ENCODE data around the gene AUTS2. TPM values are rescaled to one million over a fixed set of nuclear protein-coding genes. Genes with fewer than 3 reads are reported as not detected.

Gene AUTS2
- total and polyA plus RNA-seq, 4 donors = 4.9 to 24.4 (median 7.0) TPM

DNA sequence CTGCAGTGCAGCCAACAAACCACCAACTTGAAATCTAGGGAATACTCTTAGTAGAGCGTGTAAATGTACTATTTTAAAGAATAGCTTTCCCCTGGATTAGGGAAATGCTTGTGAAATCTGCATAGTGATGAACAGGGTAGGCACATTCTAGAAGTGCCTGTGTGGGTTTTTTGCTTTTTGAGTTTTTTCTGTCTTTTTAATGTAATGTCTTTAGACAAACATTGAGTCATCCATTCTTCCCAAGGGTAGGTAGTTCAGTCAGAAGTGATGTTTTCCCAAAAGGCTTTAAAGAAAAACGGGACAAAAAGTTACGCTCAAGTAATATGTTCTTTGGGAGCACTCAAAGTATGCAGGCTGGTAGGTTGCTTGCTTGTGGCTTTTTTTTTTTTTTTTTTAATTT lies 130.0 kb downstream of the AUTS2 start:
- peaks cover 0 to 4% (median 0%) of the 10 kb centered on the region in 4 donors for H3K9me3 ChIP-seq (ENCODE audit: control insufficient read depth in 4 of 4, low read length in 3 of 4)
- no peak overlapping the region for H3K27ac ChIP-seq (ENCODE audit: low read depth in 1 of 2, low read length in 2 of 2)
- DNase-seq (ENCODE audit: low spot score) = no peak
- TF ChIP-seq, protein P1, sequence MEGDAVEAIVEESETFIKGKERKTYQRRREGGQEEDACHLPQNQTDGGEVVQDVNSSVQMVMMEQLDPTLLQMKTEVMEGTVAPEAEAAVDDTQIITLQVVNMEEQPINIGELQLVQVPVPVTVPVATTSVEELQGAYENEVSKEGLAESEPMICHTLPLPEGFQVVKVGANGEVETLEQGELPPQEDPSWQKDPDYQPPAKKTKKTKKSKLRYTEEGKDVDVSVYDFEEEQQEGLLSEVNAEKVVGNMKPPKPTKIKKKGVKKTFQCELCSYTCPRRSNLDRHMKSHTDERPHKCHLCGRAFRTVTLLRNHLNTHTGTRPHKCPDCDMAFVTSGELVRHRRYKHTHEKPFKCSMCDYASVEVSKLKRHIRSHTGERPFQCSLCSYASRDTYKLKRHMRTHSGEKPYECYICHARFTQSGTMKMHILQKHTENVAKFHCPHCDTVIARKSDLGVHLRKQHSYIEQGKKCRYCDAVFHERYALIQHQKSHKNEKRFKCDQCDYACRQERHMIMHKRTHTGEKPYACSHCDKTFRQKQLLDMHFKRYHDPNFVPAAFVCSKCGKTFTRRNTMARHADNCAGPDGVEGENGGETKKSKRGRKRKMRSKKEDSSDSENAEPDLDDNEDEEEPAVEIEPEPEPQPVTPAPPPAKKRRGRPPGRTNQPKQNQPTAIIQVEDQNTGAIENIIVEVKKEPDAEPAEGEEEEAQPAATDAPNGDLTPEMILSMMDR (IDR thresholded peaks at IDR 0.05; ENCODE audit: low read depth, low read length, missing input control) = no peak
- TF ChIP-seq RAD21 (IDR thresholded peaks at IDR 0.05) (no peak), FOXA1 (IDR thresholded peaks at IDR 0.05) (no peak), RXRA (IDR thresholded peaks at IDR 0.05) (no peak), EGR1 (IDR thresholded peaks at IDR 0.05; ENCODE audit: low read depth in 2 of 2) (no peak), YY1 (IDR thresholded peaks at IDR 0.05) (no peak)
- 88% methylated on average over 3 of the region's 3 CpGs for WGBS
- H3K4me3 ChIP-seq (ENCODE audit: low read depth in 1 of 3, low read length in 3 of 3) = no peak overlapping the region
- H3K9ac ChIP-seq (ENCODE audit: low read depth in 1 of 2, low read length in 2 of 2) = no peak overlapping the region
- no peaks in the 10 kb centered on the region for H3K36me3 ChIP-seq (ENCODE audit: control insufficient read depth in 4 of 4, insufficient read depth in 3 of 4, low read depth in 1 of 4, low read length in 3 of 4)
- no peaks in the 10 kb centered on the region for H3K4me1 ChIP-seq (ENCODE audit: control insufficient read depth in 4 of 4, insufficient read depth in 4 of 4, low read length in 3 of 4)
- H3K27me3 ChIP-seq (ENCODE audit: control insufficient read depth in 4 of 4, insufficient read depth in 4 of 4, low read length in 3 of 4) = no peaks in the 10 kb centered on the region

DNA sequence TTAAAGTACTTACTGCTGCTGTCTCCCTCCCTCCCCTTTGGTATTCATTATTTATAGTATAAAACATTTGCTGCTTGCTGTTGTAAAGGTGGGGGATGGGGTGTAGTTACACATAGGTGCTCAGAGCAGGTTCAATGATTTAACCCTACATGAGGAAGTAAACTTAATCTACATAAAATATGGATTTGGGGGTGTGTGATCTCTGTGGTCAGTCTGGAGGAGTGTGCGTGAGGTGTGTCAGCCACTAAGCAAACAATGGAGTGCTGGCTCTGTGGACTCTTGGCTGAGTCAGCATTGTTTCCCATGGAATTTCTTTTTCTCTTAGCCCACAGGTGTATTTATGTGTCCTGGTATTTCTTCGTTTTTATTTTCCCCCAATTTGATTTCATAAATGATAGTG lies 133.9 kb downstream of the AUTS2 start:
- WGBS = 35% methylated on average over 2 of the region's 2 CpGs

More for the DNA sequence above, 133.9 kb downstream of the AUTS2 start:
- Histone ChIP-seq H3K4me1 (ENCODE audit: control insufficient read depth in 4 of 4, insufficient read depth in 4 of 4, low read length in 3 of 4) (no peaks in the 10 kb centered on the region), H3K4me3 (ENCODE audit: low read depth in 1 of 3, low read length in 3 of 3) (no peak overlapping the region), H3K9ac (ENCODE audit: low read depth in 1 of 2, low read length in 2 of 2) (no peak overlapping the region), H3K9me3 (ENCODE audit: control insufficient read depth in 4 of 4, low read length in 3 of 4) (no peaks in the 10 kb centered on the region), H3K27ac (ENCODE audit: low read depth in 1 of 2, low read length in 2 of 2) (no peak overlapping the region), H3K36me3 (ENCODE audit: control insufficient read depth in 4 of 4, insufficient read depth in 3 of 4, low read depth in 1 of 4, low read length in 3 of 4) (no peaks in the 10 kb centered on the region), H3K27me3 (ENCODE audit: control insufficient read depth in 4 of 4, insufficient read depth in 4 of 4, low read length in 3 of 4) (no peaks in the 10 kb centered on the region)
- no peak for TF ChIP-seq YY1 (IDR thresholded peaks at IDR 0.05)
- TF ChIP-seq SP1 (IDR thresholded peaks at IDR 0.05) = no peak
- TF ChIP-seq HNF4A (conservative IDR thresholded peaks at IDR 0.05) = no peak
- TF ChIP-seq, protein P2, sequence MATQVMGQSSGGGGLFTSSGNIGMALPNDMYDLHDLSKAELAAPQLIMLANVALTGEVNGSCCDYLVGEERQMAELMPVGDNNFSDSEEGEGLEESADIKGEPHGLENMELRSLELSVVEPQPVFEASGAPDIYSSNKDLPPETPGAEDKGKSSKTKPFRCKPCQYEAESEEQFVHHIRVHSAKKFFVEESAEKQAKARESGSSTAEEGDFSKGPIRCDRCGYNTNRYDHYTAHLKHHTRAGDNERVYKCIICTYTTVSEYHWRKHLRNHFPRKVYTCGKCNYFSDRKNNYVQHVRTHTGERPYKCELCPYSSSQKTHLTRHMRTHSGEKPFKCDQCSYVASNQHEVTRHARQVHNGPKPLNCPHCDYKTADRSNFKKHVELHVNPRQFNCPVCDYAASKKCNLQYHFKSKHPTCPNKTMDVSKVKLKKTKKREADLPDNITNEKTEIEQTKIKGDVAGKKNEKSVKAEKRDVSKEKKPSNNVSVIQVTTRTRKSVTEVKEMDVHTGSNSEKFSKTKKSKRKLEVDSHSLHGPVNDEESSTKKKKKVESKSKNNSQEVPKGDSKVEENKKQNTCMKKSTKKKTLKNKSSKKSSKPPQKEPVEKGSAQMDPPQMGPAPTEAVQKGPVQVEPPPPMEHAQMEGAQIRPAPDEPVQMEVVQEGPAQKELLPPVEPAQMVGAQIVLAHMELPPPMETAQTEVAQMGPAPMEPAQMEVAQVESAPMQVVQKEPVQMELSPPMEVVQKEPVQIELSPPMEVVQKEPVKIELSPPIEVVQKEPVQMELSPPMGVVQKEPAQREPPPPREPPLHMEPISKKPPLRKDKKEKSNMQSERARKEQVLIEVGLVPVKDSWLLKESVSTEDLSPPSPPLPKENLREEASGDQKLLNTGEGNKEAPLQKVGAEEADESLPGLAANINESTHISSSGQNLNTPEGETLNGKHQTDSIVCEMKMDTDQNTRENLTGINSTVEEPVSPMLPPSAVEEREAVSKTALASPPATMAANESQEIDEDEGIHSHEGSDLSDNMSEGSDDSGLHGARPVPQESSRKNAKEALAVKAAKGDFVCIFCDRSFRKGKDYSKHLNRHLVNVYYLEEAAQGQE (IDR thresholded peaks at IDR 0.05) = no peak
- TF ChIP-seq, protein P3, sequence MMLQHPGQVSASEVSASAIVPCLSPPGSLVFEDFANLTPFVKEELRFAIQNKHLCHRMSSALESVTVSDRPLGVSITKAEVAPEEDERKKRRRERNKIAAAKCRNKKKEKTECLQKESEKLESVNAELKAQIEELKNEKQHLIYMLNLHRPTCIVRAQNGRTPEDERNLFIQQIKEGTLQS (IDR thresholded peaks at IDR 0.05) = no peak
- TF ChIP-seq EGR1 (IDR thresholded peaks at IDR 0.05; ENCODE audit: low read depth in 2 of 2) = no peak
- TF ChIP-seq TAF1 (conservative IDR thresholded peaks at IDR 0.05) = no peak
- TF ChIP-seq GABPA (IDR thresholded peaks at IDR 0.05 in 1 of 2, conservative IDR thresholded peaks at IDR 0.05 in 1 of 2) = no peak
- TF ChIP-seq FOXA1 (IDR thresholded peaks at IDR 0.05) = no peak
- no peak for TF ChIP-seq NR2F2 (IDR thresholded peaks at IDR 0.05)
- no peak for TF ChIP-seq HNF4G (IDR thresholded peaks at IDR 0.05)
- TF ChIP-seq FOXA2 (IDR thresholded peaks at IDR 0.05) = no peak
- TF ChIP-seq, protein P1 (IDR thresholded peaks at IDR 0.05; ENCODE audit: low read depth, low read length, missing input control) = no peak
- TF ChIP-seq, protein P4, sequence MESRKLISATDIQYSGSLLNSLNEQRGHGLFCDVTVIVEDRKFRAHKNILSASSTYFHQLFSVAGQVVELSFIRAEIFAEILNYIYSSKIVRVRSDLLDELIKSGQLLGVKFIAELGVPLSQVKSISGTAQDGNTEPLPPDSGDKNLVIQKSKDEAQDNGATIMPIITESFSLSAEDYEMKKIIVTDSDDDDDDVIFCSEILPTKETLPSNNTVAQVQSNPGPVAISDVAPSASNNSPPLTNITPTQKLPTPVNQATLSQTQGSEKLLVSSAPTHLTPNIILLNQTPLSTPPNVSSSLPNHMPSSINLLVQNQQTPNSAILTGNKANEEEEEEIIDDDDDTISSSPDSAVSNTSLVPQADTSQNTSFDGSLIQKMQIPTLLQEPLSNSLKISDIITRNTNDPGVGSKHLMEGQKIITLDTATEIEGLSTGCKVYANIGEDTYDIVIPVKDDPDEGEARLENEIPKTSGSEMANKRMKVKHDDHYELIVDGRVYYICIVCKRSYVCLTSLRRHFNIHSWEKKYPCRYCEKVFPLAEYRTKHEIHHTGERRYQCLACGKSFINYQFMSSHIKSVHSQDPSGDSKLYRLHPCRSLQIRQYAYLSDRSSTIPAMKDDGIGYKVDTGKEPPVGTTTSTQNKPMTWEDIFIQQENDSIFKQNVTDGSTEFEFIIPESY (IDR thresholded peaks at IDR 0.05) = no peak
- TF ChIP-seq, protein P5, sequence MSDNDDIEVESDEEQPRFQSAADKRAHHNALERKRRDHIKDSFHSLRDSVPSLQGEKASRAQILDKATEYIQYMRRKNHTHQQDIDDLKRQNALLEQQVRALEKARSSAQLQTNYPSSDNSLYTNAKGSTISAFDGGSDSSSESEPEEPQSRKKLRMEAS (IDR thresholded peaks at IDR 0.05) = no peak
- DNase-seq (ENCODE audit: low spot score) = no peak
